ENCODE results near the gene ENSA. TPM values are rescaled to one million over a fixed set of nuclear protein-coding genes. Genes with fewer than 3 reads are reported as not detected.

ENSA gene
- total RNA-seq, 1 experiment from 2014 or later, result 212 TPM

- WGBS (ENCODE audit: extremely low coverage, insufficient read length, low lambda C conversion rate), result no CpG with 5 or more reads among the region's 5 CpGs
- H3K9me3 Mint-ChIP-seq, result peaks cover 0 to 5% of the 10 kb centered on the region in 2 experiments; a peak in 2 of 5 replicates
- Histone ChIP-seq H3K9ac (ENCODE audit: extremely low read depth, insufficient read length, low read length) (no peak overlapping the region), H3K4ac (ENCODE audit: low read depth, low read length) (no peak overlapping the region), H3K14ac (ENCODE audit: insufficient read depth, low read length) (no peak overlapping the region), H4K5ac (ENCODE audit: insufficient read length, low read depth, low read length) (no peak overlapping the region), H2BK12ac (ENCODE audit: insufficient read length, low read depth, low read length) (no peak overlapping the region), H3K18ac (ENCODE audit: insufficient read length, low read depth, low read length) (no peak overlapping the region), H3K79me1 (ENCODE audit: insufficient read depth, low read depth, low read length, poor library complexity, severe bottlenecking) (no peaks in the 10 kb centered on the region), H3K23me2 (ENCODE audit: insufficient read length, low read depth, low read length, poor library complexity, severe bottlenecking) (no peaks in the 10 kb centered on the region), H3K27ac (ENCODE audit: insufficient read length, low read depth, low read length) (no peak overlapping the region), H3K79me2 (ENCODE audit: insufficient read depth, low read length) (no peaks in the 10 kb centered on the region), H3K9me3 (ENCODE audit: control insufficient read depth, low read depth, low read length) (no peaks in the 10 kb centered on the region), H4K8ac (replicated peaks; ENCODE audit: insufficient read length, low read depth, low read length) (no peak overlapping the region), H2AK5ac (ENCODE audit: insufficient read length, low read length) (no peak overlapping the region), H3K56ac (ENCODE audit: insufficient read length, low read depth, low read length) (no peak overlapping the region), H2AFZ (ENCODE audit: low read length) (no peak overlapping the region), H2BK120ac (ENCODE audit: low read depth, low read length, poor library complexity, severe bottlenecking) (no peak overlapping the region), H3K27me3 (ENCODE audit: insufficient read depth, low read length) (no peaks in the 10 kb centered on the region), H3K23ac (ENCODE audit: insufficient read length, low read depth, low read length) (no peak overlapping the region), H2BK20ac (ENCODE audit: low read depth, low read length, poor library complexity, severe bottlenecking) (no peak overlapping the region), H3K4me2 (ENCODE audit: insufficient read depth, insufficient read length, low read length) (no peak overlapping the region), H4K20me1 (ENCODE audit: control insufficient read depth, insufficient read depth, insufficient read length) (no peaks in the 10 kb centered on the region), H4K91ac (ENCODE audit: insufficient read length, low read depth, low read length) (no peak overlapping the region), H2BK15ac (ENCODE audit: low read depth, low read length) (no peak overlapping the region), H3K4me1 (ENCODE audit: insufficient read depth, low read length) (no peaks in the 10 kb centered on the region), H3T11ph (ENCODE audit: low read length) (no peak overlapping the region), H2BK5ac (ENCODE audit: insufficient read length, low read length) (no peak overlapping the region)
- H3K4me1 Mint-ChIP-seq, result no peaks in the 10 kb centered on the region
- peaks cover 40 to 54% (median 51%) of the 10 kb centered on the region in 3 experiments for H3K36me3 Mint-ChIP-seq (ENCODE audit: insufficient read depth in 1 of 3, low read depth in 3 of 3)
- no peak overlapping the region for H3K4me3 Mint-ChIP-seq
- no peak for DNase-seq
- no peaks in the 10 kb centered on the region for H3K27me3 Mint-ChIP-seq (ENCODE audit: low read depth)
- TF ChIP-seq CTCF (conservative IDR thresholded peaks at IDR 0.05), result no peak
- no peak overlapping the region for H3K27ac Mint-ChIP-seq
These were observed 31.7 kb upstream of the ENSA start for GRCh38 chr1:150661156-150661555.
